Stimulated activated CD8-positive, alpha-beta memory T cell treated with anti-CD3 and anti-CD28 coated beads, Interleukin-12 subunit alpha, Interleukin-12 subunit beta, amount 100 ng/mL, for 1 hour (primary cell): ENCODE data around the gene PSMA6.
"Not testable (repeated sequence)": the region's sequence is repeated elsewhere in the genome, so short reads cannot be mapped to it uniquely, and the experiment has no call there.

Experiments used
- DNase-seq: peaks from one replicate; pipeline ENCODE4 v3.0.0-alpha.2; 2020; ENCODE audit warnings: low read depth

The PSMA6 gene

GRCh38 chr14:35326375-35326774 lies 34.2 kb downstream of the PSMA6 start:
- no peak for DNase-seq

DNA sequence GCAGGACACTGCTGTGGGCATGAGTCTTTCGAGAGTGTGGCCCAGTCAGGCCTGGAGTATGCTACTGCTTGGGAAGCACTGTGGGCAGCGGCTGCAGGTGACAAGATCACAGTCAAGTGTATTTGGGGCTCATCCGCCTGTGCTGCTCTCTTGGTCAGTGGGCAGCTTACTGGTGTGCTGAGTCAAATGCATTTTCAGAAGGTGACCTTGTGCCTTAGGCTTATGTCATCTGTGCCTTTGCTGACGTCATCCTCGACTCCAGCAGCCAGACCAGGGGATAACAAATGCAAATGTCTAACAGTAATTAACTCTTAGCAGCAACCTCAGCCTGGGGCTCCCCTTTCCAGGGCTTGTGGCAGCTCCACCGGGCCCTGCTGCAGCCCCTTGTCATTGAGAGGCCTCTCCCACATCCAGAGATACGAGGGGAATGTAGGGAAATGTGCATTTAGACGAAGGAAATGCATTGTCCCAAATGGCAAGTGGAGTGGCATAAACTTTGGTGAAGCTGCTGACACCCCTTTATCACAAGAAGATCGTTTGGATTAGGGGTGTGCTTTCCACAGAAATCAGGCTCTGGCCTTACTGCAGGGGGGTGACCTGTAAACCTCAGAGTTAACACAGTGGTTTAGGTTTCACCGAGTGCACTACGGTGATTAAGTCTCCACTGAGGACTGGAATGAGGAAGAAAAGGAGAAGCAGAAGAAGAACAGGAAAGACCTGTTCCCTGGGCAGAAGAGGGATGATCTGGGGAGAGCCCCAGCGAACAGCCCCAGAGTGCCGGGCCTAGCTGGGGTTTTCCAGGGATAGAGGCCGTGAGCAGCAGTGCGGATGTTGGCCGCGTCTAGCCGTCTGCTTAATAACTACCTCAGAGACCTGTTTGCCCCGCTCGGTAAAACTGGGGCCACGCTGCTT lies 39.7 kb downstream of the PSMA6 start:
- DNase-seq: no peak

- no peak for DNase-seq
Measured at GRCh38 chr14:35332517-35333263, 40.5 kb downstream of the PSMA6 start.

- no peak for DNase-seq
Measured at GRCh38 chr14:35333264-35333730, 41.1 kb downstream of the PSMA6 start.

DNA sequence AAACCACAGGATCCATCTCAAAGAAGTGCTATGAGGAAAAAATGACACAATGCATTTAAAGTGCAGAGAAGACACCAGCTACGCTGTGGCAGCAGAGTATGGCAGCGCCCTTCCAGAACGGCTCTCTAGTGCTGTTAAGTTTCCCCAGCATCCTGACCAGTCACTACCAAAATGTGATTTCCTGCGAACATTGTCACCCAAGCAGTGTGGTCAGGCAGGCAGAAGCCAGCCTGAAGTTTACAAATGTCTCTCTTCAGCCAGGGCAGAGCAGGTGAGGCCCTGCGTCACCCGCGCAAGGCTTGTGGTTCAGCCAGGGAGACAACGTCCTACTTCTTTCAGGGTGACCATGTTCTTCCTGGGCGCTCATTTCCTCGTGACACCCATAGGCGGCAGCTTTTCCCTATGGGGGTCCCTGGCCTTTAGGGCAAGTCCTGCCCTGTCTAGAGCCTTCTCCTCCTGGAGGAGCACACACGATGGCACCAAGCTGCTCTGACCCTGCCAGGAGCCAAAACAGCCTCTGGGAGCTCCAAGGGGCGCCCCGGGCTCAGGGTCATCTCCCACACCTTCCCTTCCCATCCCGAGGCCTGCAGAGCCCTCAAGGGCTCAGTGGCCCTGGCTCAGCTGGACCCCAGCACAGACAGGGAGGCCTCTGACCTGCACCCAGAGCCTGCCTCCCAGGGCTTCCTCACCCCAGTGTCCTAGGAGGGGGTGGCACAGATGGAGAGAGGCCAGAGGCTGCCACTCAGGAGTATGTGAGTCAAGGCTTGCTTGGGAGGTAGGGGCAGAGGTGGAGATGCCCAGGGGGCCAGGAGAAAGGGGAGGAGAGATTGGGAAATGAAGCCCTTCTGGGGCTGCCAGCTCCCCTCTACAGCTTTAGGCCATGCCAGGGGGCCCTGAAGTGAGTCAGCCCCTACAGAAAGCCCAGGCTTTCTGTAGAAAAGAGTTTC lies 41.9 kb downstream of the PSMA6 start:
- DNase-seq: no peak

DNA sequence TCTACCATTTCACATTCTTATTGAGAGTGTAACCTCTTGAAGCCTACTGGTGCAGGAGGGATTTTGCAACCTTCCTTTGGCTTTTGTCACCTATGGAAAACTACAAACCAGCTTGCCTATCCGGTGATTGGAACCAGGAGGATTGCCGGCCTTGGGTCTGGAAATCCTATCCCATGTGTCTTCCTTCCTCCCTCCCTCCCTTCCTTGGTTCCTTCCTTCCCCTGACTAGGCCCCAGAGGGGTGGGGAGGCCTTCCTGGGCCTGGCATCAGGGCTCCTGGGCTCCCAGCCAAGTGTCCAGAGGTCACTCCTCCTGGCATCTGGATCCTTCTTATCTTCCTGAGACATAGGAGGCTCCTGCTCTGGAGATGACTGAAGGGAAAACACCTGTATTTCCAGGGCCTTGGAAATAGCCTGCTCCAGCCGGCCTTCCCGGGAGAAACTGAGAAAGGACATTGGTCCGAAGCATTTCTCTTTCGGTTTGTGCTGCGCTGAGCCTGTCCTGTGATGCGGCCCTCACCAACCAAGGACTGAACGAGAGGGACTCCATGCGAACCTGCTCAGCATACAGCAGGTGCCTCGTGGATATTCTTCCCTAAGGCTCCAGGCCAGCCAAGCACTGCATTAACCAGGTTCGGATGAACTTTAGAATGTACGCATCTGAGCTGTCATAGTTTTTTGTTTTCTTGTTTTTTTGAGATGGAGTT lies 43.4 kb downstream of the PSMA6 start:
- DNase-seq: no peak

DNA sequence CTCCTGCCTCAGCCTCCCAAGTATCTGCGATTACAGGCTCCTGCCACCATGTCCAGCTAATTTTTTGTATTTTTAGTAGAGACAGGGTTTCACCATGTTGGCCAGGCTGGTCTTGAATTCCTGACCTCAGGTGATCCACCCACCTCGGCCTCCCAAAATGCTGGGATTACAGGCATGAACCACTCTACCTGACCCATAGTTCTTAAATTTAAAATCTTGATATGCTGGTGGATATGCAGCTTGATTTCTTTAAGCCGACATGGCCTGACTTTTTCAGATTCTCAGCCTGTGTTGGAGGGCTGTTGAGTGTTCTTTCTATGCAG lies 44.0 kb downstream of the PSMA6 start:
- not testable (repeated sequence) for DNase-seq

DNA sequence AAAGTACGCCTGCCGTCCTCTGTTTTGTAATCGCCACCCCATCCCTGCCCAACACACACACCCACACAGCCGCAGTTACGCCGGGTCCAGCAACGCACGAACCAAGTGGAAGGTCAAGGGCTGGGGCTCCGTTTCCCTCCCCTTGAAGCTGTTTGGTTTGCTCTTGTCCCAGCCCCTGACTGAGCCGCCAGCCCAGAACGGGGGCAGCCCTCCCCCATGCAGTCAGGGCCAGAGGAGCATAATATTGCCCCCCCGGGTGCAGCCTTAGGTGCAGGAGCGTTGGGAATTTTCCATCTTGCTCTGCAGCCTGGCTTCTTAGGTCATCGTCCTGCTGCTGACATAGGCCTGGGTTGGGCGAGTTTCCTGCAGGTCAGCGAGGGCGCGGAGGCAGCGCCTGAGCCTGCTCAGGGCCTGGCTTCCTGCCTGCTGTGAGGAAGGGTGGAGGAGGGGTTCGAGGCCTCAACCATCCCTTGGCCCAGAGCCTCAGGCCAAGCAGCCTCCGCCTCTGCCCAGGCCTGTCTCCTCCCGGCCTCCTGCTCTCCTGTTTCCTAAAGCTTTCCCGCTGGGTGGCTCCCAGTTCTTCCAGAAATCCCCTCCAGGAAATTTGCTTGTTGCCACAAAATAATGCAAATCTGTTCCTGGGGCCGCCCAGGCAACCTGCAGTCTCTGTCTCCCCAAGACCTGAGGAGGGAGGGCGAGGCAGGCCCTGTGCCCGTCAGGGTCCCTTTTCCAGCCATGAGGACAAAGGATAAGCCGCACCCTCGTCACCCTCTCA lies 44.5 kb downstream of the PSMA6 start:
- DNase-seq: no peak

DNA sequence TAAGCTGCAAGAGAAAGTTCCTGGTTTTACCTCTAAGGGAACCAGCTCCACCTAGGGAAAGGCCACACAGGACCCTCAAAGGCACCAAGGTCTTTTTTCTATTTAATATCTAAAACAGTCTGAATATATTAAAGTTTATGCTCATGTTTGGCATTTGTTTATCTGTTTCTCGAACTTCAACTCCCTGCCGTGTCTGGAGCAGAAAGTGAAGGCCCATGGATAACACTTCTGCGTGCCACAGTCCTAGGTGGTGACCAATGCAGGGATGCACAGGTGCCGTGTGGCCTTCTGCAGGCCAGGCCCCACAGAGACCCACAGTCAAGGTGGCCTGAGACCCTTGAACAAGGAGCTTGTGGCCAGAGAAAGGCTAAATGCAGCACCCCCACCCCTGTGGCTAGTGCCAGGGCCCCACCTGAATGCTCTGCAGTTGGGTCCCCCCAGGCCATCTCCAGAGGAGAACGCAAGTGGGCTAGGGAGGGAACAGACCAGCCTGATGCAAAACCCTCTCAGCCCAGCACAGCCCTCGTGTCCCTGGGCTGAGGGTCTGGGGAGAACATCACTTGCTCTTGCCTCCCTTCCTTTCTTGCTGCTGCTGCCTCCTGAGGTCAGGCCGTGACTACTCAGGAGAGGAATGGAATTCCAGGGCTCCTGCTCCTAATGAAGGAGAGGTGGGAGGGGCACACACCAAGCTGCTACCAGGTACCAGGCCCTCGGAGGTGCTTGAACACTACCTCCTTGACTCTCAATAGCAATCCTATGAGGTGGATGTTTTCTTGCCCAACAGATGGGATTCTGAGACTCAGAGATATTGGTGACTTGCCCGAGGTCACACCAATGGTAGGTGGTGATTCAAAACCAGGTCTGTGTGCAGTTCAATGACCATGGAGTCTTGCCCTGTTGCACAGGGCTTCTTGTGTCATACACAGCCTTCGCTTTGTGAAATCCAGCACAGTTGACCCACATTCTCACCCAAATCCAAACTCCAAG lies 45.4 kb downstream of the PSMA6 start:
- no peak for DNase-seq

- no peak for DNase-seq
Measured at GRCh38 chr14:35338731-35339405, 46.7 kb downstream of the PSMA6 start.

- DNase-seq: no peak
Measured at GRCh38 chr14:35339761-35340406, 47.7 kb downstream of the PSMA6 start.

- no peak for DNase-seq
Measured at GRCh38 chr14:35340616-35341453, 48.7 kb downstream of the PSMA6 start.

DNA sequence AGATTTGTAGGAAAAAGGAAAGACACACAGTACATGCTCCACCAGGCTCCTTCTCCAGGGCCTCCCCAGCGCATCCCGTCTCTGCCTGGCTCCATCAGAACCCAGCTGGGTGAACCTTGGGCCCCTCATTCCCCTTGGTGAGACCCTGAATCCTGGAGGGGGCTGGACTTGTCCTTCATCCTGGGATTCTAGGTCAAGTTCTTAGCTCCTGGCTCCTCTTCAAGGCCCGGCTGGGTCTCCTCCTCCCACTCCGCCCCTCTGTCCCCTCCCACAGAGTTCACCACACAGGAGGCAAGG lies 49.2 kb downstream of the PSMA6 start:
- no peak for DNase-seq

DNA sequence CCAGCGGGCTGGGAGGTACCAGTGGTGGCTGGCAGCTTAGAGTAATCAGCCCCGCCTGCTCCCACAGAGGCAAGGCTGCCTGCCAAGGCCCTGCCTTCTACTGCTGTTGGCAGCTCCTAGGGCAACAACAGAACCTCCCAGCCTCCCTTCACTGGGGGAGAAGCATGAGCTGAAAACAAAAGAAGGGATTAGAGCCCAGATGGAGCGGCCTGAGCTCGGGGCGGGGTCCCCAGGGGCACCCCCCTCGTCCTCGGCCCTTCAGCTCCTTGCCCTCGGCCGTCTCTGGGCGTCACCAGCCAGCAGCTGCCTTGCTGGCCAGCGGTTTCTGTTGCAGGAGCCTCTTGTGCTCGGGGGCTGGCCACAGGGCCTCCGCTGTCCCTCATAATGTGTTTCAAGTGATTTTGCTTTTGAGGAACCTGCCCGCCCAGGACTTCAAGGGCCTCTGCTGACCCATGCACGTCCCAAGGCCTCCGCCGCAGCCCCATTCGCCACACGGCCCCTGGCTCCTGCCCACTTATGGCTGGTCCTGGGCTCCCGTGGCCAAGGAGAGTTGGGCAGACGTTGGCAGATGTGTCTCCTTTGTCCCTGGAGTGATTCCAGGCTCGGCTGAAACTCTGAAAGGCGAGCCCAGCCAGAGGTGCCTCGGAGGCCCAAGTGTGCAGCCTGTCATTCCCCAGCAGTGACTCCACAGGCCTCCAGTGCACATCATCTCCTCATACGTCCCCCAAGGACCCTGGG lies 49.7 kb downstream of the PSMA6 start:
- no peak for DNase-seq

GRCh38 chr14:35342489-35343010 lies 50.4 kb downstream of the PSMA6 start:
- DNase-seq: no peak

DNA sequence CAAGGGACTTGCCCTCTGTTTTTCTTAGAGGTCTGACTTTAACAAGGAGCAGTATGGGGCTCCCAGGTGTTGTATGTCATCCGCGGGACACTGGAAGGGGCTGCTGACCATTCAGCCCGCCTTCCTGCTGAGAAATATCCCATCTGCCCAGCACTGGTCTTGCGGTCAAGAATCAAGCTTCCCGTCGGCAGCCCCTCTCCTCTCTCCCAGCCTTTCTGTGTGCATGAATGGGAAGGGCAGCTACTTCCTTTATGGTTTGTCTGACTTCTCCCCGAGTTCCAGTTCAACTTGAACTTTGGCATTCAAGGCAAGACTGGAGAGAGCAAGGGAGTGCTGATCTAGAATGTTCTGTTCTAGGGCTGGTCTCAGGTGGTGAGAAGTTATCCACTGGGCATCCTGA lies 51.5 kb downstream of the PSMA6 start:
- DNase-seq: no peak
